Fibroblast of the aortic adventitia (primary cell): ENCODE results near the gene NTRK2. TPM values are rescaled to one million over a fixed set of nuclear protein-coding genes. Genes with fewer than 3 reads are reported as not detected.

Experiments used
- DNase-seq: peaks from one replicate; pipeline ENCODE4 v3.0.0-alpha.2; 2010; ENCODE audit warnings: low read depth
- H3K4me3 ChIP-seq: 2 replicates; pipeline ENCODE4 v1.5.1; 2011; ENCODE audit warnings: low read depth, mild to moderate bottlenecking, control low read depth, low read length, moderate library complexity
- CTCF ChIP-seq: IDR thresholded peaks from 2 replicates; pipeline ENCODE4 v1.5.1; 2011; ENCODE audit warnings: mild to moderate bottlenecking, low read length, control low read depth, inconsistent platforms; ENCODE audit not compliant: insufficient read depth
- total RNA-seq: library from RNA; depleted of rRNA; stranded (reverse); fragments of >200 nt; gene quantifications from 2 replicates; pipeline ENCODE4 v1.2.3, GENCODE V29; 2012; ENCODE audit warnings: low replicate concordance

The NTRK2 gene
- total RNA-seq, 1 donor: 3.3 TPM

DNA sequence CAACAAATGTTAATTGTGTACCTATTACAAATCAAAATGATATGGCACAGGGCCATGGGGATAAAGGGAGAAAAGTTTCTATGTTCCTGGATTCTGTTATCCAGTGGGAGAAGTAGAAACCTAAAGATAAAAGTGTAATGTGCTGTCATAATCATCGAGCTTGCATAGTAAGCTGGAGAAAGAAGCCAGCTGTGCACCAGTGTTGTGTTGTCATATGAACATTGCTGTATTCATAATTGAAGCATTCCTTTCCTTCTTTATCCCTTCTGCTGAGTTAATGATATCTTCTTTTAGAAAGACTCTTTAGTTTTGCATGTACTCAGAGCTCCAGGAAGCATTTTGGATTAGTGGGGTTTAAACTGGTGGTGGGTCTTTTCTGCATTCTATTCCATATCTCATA, 39.5 kb downstream of the NTRK2 start:
- H3K4me3 ChIP-seq: no peak overlapping the region
- no peak for TF ChIP-seq CTCF
- DNase-seq: no peak

- TF ChIP-seq CTCF: no peak
- H3K4me3 ChIP-seq: no peak overlapping the region
- no peak for DNase-seq
Observed at GRCh38 chr9:84710701-84711397, 41.3 kb downstream of the NTRK2 start.

GRCh38 chr9:84711398-84711777, 41.9 kb downstream of the NTRK2 start:
- DNase-seq: no peak
- no peak overlapping the region for H3K4me3 ChIP-seq
- TF ChIP-seq CTCF: no peak

GRCh38 chr9:84711936-84712335, 42.4 kb downstream of the NTRK2 start:
- no peak for TF ChIP-seq CTCF
- DNase-seq: no peak
- no peak overlapping the region for H3K4me3 ChIP-seq

DNA sequence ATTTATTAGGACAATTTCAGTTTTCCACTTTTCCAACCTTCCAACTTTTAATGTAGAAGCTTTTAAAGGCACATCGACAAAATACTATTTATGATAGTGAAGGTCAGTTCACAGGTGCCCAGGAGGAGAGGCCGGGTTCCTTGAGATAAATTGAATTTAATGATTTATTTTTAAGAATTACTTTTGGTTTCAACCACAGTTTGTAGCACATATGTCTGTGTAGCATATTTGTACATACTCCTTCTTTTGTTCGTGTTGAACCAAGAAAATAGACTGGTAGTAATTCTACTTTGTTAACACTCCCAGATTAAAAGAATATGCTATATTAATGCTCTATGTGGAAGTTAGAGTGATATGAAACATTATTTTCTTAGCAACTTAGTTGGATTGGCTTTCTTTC, 46.7 kb downstream of the NTRK2 start:
- no peak overlapping the region for H3K4me3 ChIP-seq
- no peak for DNase-seq
- TF ChIP-seq CTCF: no peak

DNA sequence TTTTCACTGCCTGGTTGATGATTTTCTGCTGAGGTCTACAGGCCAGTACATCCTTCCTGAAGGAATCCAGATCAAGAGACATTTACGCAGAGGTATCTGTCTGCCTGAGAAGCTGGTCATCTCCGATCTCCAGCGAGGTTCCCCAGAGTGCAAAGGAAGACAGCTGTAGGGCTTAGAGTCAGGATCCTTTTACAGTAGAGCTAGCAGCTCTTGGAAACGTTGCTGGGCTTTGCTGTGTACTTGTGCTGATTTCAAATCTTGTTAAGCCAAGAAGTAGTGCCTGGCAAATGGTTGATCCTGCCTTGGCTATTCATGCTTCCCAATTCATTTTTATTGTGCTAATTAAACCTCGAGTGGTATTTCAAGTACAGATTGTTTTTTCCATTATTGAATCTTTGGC, 48.9 kb downstream of the NTRK2 start:
- H3K4me3 ChIP-seq: no peak overlapping the region
- DNase-seq: no peak
- TF ChIP-seq CTCF: no peak
